ENCODE results near the gene RITA1. TPM values are rescaled to one million over a fixed set of nuclear protein-coding genes. Genes with fewer than 3 reads are reported as not detected.

The RITA1 gene
- total RNA-seq, 1 donor from 2014 or later = 11.7 TPM

DNA sequence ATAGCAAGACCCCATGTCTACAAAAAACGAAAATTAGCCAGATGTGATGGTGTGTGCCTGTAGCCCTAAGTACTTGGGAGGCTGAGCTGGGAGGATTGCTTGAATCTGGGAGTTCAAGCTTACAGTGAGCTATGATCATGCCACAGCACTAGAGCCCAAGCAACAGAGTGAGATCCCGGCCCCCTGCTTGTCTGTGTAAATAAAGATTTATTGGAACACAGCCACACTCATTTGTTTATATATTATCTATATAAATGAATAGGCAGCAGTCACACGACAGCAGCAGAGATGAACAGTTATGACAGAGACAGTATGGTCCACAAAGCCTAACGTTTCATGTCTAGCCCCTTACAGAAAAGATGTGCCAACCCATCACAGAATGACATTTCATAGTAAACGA lies 15.1 kb upstream of the RITA1 start:
- DNase-seq (ENCODE audit: low spot score) = no peak
- H3K9me3 Mint-ChIP-seq (ENCODE audit: unreplicated experiment) = no peaks in the 10 kb centered on the region
- H3K36me3 Mint-ChIP-seq (ENCODE audit: low read depth, unreplicated experiment) = peaks cover 33% of the 10 kb centered on the region
- H3K27me3 Mint-ChIP-seq (ENCODE audit: unreplicated experiment) = peaks cover 3% of the 10 kb centered on the region
- TF ChIP-seq, protein P1, sequence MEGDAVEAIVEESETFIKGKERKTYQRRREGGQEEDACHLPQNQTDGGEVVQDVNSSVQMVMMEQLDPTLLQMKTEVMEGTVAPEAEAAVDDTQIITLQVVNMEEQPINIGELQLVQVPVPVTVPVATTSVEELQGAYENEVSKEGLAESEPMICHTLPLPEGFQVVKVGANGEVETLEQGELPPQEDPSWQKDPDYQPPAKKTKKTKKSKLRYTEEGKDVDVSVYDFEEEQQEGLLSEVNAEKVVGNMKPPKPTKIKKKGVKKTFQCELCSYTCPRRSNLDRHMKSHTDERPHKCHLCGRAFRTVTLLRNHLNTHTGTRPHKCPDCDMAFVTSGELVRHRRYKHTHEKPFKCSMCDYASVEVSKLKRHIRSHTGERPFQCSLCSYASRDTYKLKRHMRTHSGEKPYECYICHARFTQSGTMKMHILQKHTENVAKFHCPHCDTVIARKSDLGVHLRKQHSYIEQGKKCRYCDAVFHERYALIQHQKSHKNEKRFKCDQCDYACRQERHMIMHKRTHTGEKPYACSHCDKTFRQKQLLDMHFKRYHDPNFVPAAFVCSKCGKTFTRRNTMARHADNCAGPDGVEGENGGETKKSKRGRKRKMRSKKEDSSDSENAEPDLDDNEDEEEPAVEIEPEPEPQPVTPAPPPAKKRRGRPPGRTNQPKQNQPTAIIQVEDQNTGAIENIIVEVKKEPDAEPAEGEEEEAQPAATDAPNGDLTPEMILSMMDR (IDR thresholded peaks at IDR 0.05; ENCODE audit: unreplicated experiment) = no peak
- H3K4me3 Mint-ChIP-seq (ENCODE audit: unreplicated experiment) = no peak overlapping the region
- no peak overlapping the region for H3K27ac Mint-ChIP-seq (ENCODE audit: unreplicated experiment)
- no peaks in the 10 kb centered on the region for H3K4me1 Mint-ChIP-seq (ENCODE audit: unreplicated experiment)

DNA sequence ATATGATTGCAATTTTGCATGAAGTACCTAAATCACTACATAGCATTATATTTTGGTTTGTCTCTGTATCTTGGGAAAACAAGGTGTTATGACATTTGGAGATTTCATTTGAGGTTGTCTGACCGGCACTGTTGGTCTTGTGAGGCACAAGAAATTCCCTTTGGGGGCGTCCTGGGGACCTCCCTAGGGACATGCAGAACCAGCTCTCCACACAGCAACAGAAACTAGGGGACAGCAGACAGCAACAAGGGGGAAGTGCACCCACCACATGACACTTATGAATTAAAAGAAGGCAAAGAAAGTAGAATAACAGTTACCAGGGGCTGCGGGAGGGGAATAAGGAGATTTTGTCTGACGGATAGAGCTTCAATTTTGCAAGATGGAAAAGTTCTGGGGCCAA lies 14.6 kb upstream of the RITA1 start:
- DNase-seq (ENCODE audit: low spot score) = no peak
- no peak overlapping the region for H3K27ac Mint-ChIP-seq (ENCODE audit: unreplicated experiment)
- TF ChIP-seq, protein P1 (IDR thresholded peaks at IDR 0.05; ENCODE audit: unreplicated experiment) = no peak
- H3K9me3 Mint-ChIP-seq (ENCODE audit: unreplicated experiment) = no peaks in the 10 kb centered on the region
- H3K4me3 Mint-ChIP-seq (ENCODE audit: unreplicated experiment) = peak overlapping the region; percentile 72
- H3K36me3 Mint-ChIP-seq (ENCODE audit: low read depth, unreplicated experiment) = peaks cover 31% of the 10 kb centered on the region
- peaks cover 2% of the 10 kb centered on the region for H3K27me3 Mint-ChIP-seq (ENCODE audit: unreplicated experiment)
- H3K4me1 Mint-ChIP-seq (ENCODE audit: unreplicated experiment) = no peaks in the 10 kb centered on the region

DNA sequence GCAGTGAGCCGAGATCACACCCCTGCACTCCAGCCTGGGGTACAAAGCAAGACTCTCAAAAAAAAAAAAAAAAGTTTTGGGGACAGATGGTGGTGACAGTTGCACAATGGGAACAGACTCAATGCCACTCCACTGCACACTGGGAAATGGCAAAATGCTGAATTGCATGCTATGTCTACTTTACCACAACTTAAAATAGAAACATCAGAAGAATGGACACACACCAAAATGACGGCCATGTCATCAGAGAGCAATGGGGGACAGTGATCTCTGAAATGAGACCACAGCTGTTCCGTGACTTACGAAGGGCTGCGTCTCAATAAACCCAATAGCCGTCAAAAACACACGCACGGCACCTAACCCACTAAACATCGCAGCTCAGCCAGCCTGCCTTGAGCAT lies 14.0 kb upstream of the RITA1 start:
- peaks cover 29% of the 10 kb centered on the region for H3K36me3 Mint-ChIP-seq (ENCODE audit: low read depth, unreplicated experiment)
- TF ChIP-seq, protein P1 (IDR thresholded peaks at IDR 0.05; ENCODE audit: unreplicated experiment) = no peak
- no peak for DNase-seq (ENCODE audit: low spot score)
- H3K4me3 Mint-ChIP-seq (ENCODE audit: unreplicated experiment) = no peak overlapping the region
- H3K27ac Mint-ChIP-seq (ENCODE audit: unreplicated experiment) = no peak overlapping the region
- no peaks in the 10 kb centered on the region for H3K4me1 Mint-ChIP-seq (ENCODE audit: unreplicated experiment)
- H3K27me3 Mint-ChIP-seq (ENCODE audit: unreplicated experiment) = no peaks in the 10 kb centered on the region
- no peaks in the 10 kb centered on the region for H3K9me3 Mint-ChIP-seq (ENCODE audit: unreplicated experiment)

DNA sequence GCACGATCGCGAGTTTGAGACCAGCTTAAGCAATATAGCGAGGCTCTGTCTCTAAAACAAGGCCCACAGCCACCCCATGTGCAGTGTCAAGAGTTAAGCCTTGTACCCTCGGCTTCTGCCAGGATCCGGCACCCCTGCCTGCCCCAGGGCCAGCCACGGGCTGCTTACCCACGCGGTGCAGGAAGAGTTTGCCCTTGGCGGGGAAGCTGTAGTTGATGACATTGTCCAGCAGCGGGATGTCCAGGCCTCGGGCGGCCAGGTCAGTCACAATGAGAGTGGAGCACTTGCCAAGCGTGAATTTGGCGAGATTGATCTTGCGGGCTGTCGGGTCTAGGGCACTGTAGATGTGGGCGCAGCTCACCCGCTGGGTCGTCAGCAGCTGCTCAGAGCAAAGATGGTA lies 13.3 kb upstream of the RITA1 start:
- peaks cover 1% of the 10 kb centered on the region for H3K27me3 Mint-ChIP-seq (ENCODE audit: unreplicated experiment)
- no peaks in the 10 kb centered on the region for H3K9me3 Mint-ChIP-seq (ENCODE audit: unreplicated experiment)
- TF ChIP-seq, protein P1 (IDR thresholded peaks at IDR 0.05; ENCODE audit: unreplicated experiment) = no peak
- H3K4me1 Mint-ChIP-seq (ENCODE audit: unreplicated experiment) = no peaks in the 10 kb centered on the region
- H3K36me3 Mint-ChIP-seq (ENCODE audit: low read depth, unreplicated experiment) = peaks cover 36% of the 10 kb centered on the region
- H3K27ac Mint-ChIP-seq (ENCODE audit: unreplicated experiment) = no peak overlapping the region
- DNase-seq (ENCODE audit: low spot score) = no peak
- no peak overlapping the region for H3K4me3 Mint-ChIP-seq (ENCODE audit: unreplicated experiment)

DNA sequence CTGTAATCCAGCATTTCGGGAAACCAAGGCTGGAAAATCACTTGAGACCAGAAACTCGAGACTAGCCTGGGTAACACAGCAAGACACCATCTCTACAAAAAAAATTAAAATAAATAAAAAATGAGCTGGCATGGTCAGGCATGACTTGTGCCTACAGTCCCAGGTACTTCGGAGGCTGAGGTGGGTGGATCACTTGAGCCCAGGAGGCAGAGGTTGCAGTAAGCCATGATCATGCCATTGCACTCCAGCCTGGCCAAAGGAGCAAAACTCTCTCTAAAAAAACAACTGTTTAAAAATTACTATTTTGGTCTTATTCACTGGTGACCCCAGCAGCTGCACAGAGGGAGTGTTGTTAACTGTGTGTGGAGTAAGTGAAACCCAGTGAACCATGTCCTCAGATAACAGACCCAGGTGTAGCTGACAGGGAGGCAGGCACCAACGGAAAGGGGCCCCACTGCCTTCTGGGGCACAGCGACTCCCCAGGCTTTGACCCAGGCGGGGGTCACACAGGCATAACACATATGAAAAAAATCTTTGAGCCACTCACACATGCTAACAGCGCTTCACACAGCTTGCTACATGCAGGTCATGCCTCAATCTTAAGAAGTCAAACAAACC lies 12.3 kb upstream of the RITA1 start:
- H3K36me3 Mint-ChIP-seq (ENCODE audit: low read depth, unreplicated experiment) = peaks cover 45% of the 10 kb centered on the region
- no peak overlapping the region for H3K27ac Mint-ChIP-seq (ENCODE audit: unreplicated experiment)
- DNase-seq (ENCODE audit: low spot score) = no peak
- TF ChIP-seq, protein P1 (IDR thresholded peaks at IDR 0.05; ENCODE audit: unreplicated experiment) = no peak
- no peak overlapping the region for H3K4me3 Mint-ChIP-seq (ENCODE audit: unreplicated experiment)
- peaks cover 3% of the 10 kb centered on the region for H3K27me3 Mint-ChIP-seq (ENCODE audit: unreplicated experiment)
- H3K4me1 Mint-ChIP-seq (ENCODE audit: unreplicated experiment) = no peaks in the 10 kb centered on the region
- H3K9me3 Mint-ChIP-seq (ENCODE audit: unreplicated experiment) = no peaks in the 10 kb centered on the region

Measured in endothelial cell (in vitro differentiated cells).